Measurements from ENCODE around the gene BST2.

GRCh38 chr19:17451820-17452219 is 46.4 kb upstream of the BST2 start:
- TF ChIP-seq GATA2 (IDR thresholded peaks at IDR 0.05; ENCODE audit: low read depth, low read length) (no peak), GATA3 (IDR thresholded peaks at IDR 0.05; ENCODE audit: low read depth, low read length) (no peak)
